GM11168 (cell line): Measurements from ENCODE around the gene MBOAT1.
"Not testable (repeated sequence)": the region's sequence is repeated elsewhere in the genome, so short reads cannot be mapped to it uniquely, and the experiment has no call there.

Experiments
- in situ Hi-C: fragments of 300-500 bp; cut with MboI; formaldehyde crosslinking; loops from one replicate; pipeline ENCODE4 v1.12.0; 2022; ENCODE audit warnings: low sequenced_read_pairs; ENCODE audit not compliant: unreplicated experiment

MBOAT1 gene, protein sequence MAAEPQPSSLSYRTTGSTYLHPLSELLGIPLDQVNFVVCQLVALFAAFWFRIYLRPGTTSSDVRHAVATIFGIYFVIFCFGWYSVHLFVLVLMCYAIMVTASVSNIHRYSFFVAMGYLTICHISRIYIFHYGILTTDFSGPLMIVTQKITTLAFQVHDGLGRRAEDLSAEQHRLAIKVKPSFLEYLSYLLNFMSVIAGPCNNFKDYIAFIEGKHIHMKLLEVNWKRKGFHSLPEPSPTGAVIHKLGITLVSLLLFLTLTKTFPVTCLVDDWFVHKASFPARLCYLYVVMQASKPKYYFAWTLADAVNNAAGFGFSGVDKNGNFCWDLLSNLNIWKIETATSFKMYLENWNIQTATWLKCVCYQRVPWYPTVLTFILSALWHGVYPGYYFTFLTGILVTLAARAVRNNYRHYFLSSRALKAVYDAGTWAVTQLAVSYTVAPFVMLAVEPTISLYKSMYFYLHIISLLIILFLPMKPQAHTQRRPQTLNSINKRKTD

DNA sequence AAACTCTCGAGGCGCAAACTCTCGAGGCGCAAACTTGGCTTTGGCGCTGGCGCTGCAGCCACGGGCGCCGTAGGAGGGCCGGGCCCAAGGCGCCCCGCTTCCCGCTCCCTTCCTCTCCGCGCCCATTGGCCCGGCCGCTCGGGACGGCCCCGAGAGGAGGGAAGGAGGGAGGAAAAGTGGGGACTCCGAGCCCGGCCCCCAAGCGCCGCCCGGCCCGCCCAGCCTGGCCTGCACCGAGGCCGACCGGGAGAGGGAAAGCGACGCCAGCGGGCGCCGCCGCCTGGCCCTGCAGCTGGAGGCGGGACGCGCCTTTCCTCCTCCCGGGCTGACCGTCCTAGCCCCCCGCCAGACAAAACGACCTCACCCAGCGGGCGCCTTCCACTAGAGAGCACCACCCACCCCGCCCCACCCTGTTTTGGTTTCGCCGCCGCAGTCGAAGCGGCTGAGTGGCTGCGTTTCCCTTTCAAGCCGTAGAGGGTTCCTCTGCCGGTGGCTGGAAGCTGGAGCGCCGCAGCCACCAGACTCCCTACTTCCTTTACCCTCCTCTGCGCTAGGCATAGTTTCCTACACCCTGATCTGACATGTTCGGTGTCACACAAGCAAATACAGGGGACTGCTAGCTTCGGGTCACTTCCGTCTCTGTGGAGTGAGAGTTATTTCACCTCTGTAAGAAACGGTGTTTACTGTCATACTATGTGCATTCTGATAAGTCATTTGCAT, at the start of gene MBOAT1:
MBOAT1 (minus strand) TSS at position 78 of the 720 bp plus-strand sequence. CDS start 235 bp downstream, outside the sequence.
- in situ Hi-C loops = no loop called here

DNA sequence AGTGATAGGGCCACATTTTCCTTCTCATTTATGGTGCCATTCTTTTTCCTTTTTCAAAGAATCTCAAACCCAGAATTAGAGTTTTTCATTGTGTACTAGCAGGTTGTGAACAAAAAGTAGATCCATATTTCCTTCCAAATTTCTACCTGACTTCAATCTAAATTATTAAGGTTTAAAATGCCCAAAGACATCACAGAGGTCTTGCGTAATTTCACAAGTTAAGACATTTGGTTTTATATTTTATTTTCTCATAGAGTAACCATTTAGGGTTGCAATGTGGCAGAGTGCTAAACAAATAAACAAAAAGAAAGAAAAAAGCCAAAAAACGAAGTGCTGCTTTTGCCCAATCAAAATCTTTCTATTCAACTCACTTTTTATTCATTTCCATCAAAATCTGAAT, 49.4 kb upstream of the MBOAT1 start:
- in situ Hi-C loops = no loop called here

DNA sequence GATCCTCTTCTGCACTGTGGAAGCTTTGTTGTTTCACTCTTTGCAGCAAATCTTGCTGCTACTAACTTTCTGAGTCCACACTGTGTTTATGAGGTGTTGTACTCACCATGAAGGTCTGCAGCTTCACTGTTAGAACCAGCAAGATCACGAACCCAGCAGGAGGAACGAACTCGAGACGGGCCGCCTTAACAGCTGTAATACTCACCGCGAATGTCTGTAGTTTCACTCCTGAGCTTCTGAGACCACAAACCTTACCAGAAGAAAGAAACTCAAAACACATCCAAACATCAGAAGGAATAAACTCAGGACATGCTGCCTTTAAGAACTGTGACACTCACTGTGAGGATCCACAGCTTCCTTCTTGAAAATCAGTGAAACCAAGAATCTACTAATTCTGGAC, 48.1 kb upstream of the MBOAT1 start:
- in situ Hi-C loops = no loop called here

DNA sequence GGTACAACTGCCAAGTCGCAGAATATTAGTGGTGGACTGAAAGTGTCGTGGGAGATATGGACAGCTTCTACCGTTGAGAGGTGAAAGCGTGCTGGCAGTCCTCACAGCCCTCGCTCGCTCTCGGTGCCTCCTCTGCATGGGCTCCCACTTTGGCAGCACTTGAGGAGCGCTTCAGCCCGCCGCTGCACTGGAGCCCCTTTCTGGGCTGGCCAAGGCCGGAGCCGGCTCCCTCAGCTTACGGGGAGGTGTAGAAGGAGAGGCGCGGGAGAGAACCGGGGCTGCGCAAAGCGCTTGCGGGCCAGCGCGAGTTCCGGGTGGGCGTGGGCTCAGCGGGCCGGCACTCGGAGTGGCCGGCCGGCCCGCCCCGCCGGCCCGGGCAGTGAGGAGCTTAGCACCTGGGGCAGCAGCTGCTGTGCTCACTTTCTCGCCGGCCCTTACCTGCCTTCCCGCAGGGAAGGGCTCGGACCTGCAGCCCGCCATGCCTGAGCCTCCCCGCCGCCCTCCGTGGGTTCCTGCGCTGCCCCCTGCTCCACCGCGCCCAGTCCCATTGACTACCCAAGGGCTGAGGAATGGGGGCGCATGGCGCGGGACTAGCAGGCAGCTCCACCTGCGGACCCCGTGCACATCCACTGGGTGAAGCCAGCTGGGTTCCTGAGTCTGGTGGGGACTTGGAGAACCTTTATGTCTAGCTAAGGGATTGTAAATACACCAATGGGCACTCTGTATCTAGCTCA, 47.2 kb upstream of the MBOAT1 start:
- in situ Hi-C loops = no loop called here

DNA sequence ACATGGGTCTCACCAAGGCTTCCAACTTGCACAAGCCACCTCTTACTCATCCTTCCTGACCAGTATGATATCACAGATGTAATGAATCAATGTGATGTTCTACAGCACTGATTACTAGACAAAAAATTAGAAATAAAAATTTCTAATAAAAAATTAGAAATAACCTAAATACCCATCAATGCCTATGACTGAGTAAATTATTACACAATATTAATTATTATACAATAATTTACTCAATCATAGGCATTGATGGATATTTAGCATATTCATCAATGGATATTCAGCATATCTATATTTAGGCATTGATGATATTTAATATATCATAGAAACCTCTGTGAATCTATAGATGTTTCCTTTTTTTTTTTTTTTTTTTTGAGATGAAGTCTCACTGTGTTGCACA, 43.2 kb upstream of the MBOAT1 start:
- in situ Hi-C loops = no loop called here

DNA sequence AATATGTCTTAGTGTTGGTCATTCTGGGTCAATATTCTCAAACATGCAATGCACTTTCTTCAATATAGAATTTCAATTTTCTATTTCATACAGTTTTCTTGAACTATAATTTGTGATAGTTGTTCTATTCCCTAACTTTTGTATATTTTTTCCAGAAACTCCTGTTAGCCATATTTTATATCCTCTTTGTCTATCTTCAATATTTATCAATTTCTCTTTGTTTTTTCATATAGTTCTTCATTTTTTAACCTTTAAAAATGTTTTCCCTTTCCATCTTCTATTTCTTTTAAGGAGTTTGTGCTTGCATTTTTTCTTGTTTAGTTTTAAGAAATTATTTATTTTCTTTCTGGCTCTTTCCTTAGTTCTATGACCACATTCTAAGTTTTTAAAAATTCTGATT, 42.0 kb upstream of the MBOAT1 start:
- in situ Hi-C loops = no loop called here

DNA sequence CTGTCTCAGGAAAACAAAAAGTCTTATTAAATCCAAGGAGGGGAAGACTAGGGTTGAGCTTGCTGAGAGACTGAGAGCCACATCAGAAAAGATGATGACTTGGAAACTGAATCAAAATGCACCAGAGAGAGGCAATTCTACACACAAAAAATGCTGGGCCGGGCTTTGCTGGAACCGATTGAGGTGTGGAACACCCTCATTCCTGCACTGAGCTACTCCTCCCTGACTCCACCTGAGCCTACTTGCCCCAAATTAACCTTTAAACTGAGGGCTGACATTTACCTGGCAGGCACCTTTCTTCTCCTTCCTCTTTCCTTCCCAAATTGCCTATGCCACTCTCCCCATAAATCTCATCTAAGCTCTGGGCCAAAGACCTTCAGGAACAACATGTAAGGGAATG, 40.8 kb upstream of the MBOAT1 start:
- in situ Hi-C loops = no loop called here

DNA sequence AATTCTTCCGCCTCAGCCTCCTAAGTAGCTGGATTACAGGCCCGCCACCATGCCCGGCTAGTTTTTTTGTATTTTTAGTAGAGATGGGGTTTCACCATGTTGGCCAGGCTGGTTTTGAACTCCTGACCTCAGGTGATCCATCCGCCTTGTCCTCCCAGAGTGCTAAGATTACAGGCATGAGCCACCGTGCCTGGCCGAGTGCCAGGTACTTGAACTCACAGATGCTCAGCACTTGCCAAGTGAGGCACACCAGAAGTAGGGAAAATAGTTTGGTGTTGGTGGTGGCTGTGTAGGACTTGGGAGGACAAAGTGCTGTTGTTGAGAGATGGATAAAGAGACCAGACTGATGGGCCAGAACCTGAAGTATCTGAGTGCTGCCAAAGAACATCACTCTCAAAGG, 40.0 kb upstream of the MBOAT1 start:
- in situ Hi-C loops = no loop called here

DNA sequence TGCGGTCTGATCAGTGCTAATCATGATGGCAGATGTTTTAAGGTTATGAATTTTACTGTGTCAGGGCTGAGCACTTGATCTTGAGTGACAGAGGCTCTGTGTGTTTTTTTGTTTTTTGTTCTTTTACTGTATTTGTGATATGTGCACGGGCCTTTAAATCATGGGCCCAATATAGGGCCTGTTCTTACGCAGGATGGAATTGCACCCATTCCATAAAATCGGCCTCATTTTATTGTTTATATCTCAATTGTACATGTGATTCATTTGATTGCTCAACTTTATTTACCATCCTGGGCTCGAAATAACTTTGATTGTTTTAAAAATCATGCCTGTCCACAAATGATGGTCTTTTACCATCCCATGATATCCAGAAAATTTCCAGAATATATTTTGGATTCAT, 39.3 kb upstream of the MBOAT1 start:
- in situ Hi-C loops = no loop called here

DNA sequence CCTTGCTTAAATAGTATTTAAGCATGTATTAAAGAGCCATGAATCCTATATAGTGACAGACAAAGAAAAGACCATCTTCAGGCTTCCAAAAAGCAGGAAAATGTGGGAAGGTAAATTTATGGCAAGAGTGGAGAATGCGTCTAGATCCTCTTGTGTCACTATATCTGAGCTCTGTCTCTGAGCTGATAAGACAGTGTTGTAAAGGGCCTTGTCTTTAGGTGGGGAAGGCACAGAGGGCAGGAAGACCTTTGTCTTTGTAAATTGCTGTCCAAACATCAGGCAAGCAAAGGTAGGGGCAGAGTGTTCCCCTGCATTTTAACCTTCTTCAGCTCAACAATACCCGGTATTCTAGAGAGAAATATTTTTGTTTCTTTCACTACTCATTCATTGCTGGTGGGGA, 33.9 kb upstream of the MBOAT1 start:
- in situ Hi-C loops = no loop called here

DNA sequence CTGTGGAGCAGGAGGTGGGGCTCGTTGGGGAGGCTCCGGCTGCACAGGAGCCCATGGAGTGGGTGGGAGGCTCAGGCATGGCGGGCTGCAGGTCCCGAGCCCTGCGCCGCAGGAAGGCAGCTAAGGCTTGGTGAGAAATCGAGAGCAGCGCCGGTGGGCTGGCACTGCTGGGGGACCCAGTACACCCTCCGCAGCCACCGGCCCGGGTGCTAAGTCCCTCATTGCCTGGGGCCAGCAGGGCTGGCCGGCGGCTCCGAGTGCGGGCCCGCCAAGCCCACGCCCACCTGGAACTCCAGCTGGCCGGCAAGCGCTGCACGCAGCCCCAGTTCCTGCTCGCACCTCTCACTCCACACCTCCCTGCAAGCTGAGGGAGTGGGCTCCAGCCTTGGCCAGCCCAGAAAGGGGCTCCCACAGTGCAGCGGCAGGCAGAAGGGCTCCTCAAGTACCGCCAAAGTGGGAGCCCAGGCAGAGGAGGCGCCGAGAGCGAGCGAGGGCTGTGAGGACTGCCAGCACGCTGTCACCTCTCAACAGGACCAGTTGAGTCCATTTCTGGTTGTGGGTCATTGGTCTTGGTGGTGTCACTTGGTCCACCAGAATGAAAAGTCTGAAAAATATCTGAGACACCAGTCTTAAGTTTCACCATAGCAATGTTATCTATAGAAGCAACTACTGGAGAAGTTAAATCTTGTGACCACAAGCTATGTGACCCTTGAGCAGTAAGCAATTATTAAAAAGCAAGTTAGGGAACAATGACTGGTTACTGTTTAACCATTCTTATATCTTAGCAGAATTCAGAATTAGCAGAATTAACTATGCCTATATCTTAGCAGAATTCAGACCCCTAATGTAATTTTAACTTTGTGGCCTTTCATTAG, 32.8 kb upstream of the MBOAT1 start:
- in situ Hi-C loops = not testable (repeated sequence)

DNA sequence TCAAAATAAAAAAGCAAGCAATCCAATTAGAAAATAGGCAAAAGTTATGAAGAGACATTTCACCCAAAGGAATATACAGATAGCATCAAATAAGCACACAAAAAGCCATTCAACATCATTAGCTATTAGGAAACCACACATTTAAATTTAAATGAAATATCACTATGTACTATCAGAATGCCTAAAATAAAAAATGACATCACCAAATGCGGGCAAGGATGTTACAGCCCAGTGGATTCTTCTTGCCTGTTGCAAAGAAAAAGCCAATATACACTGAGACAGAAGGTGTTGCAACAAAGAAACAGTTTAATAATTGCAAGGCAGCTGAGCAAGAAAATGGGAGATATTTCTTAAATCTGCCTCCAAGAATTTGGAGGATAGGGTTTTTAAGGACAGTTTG, 31.0 kb upstream of the MBOAT1 start:
- in situ Hi-C loops = no loop called here

DNA sequence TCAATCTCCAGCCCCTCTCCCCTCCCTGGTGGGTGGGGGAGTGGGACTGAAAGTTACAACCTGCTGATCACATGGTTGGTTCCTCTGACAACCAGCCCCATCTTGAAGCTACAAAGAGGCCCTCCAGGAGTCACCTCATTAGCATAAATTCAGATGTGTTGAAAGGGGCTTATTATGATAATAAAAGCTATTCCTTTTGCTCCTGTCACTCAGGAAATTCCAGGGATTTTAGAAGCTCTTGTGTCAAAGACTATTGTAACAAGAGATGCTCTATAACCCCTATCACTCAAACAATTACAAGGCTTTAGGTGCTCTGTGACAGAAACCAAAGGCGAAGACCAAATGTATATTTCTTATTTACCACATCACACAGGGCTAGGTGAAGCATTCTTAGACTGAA, 30.1 kb upstream of the MBOAT1 start:
- in situ Hi-C loops = no loop called here

DNA sequence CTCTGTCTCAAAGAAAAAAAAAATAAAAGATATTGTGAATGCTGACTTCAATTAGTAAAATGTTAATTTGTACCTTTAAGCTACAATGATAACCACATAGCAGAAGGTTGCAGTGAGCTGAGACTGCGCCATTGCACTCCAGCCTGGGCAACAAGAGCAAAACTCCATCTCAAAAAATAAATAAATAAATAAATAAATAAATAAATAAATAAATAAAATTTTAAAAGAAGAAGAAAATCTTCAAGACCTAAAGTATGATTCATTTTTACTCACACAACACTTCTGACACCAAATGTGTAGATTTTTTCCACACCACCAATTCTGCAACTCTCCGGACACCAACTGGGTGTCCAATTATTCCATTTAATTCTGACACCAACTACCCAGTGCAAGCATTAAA, 28.8 kb upstream of the MBOAT1 start:
- in situ Hi-C loops = no loop called here

DNA sequence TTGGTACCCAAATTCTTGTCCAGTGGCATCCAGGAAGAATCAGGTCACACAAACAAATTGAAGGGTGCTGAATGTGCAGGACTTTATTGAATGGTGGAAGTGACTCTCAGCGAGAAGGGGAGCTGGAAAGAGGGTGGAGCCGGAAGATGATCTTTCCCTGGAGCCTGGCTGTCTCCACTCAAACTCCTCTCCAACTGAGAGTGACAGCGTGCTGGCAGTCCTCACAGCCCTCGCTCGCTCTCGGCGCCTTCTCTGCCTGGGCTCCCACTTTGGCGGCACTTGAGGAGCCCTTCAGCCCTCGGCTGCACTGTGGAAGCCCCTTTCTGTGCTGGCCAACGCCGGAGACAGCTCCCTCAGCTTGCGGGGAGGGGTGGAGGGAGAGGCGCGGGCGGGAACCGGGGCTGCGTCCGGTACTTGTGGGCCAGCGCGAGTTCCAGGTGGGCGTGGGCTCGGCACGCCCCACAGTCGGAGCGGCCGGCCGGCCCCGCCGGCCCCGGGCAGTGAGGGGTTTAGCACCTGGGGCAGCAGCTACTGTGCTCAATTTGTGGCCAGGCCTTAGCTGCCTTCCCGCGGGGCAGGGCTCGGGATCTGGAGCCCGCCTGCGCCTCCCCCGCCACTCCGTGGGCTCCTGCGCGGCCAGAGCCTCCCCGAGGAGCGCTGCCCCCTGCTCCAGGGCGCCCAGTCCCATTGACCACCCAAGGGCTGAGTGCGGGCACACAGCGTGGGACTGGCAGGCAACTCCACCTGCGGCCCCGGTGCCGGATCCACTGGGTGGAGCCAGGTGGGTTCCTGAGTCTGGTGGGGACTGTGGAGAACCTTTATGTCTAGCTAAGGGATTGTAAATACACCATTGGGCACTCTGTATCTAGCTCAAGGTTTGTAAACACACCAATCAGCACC, 26.7 kb upstream of the MBOAT1 start:
- in situ Hi-C loops = no loop called here

DNA sequence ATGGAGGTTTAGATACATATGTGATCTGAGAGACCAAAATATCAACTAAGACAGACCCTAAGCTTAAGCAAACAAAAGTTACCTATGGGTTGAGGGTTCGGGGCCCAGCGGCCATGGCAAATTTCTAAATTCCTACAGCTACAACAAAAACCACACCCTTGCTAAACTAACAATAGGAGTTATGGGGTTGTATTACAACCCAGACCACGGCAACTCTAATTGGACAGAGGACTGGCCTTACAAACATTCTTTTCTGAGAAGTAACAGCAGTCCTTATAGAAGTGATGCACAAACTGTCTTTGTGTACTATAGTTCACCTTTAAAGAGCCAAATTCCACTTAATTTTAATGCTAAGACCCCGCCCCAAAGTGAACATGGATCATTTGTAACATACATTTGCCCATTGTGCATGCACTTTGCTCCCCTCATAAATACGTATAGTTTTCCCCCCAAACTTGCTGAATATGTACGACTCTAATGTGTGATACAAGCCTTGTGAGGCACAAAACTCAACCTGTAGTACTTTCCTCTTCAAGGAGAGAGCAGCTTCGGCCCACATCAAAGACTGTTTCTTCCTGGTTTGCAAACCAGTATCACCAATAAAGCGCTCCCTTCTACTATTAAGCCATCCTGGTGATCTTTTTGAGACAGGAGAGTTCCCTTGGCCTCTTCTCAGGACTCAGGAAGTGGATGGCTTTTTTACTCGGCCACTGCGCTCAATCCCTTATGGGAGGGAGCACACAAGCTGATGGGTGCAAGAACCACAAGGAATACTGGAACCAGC, 25.6 kb upstream of the MBOAT1 start:
- in situ Hi-C loops = no loop called here

DNA sequence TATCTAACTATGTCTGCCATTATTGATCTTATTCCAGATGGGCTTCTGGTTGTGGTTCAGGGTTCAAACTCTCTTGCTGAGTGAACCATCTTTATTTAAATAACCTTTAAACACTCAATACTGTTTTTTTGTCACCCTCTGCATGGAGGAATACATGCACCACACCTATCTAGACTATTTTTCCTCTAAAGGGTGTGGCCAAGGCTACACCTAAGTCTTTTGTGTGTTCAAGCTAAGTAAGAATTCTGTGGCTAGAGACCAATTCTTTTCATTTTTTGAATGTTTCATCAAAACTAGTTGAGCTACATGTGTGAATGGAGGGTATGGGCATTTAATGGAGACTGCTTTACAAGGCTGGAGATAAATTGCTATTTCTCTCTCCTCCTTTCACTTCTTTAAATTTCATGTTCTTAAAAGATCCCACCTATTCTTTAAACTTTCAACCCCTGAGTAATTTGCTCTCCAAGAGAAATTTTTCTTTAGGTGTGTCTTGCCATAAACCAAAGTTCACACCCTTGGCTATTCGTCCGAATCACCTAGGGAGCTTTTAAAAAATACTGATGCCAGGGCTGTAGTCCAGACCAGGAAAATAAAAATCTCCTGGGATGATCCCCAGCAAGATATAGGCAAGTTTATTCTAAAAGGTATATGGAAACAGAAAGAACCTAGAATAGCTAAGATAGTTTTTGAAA, 24.8 kb upstream of the MBOAT1 start:
- in situ Hi-C loops = no loop called here

DNA sequence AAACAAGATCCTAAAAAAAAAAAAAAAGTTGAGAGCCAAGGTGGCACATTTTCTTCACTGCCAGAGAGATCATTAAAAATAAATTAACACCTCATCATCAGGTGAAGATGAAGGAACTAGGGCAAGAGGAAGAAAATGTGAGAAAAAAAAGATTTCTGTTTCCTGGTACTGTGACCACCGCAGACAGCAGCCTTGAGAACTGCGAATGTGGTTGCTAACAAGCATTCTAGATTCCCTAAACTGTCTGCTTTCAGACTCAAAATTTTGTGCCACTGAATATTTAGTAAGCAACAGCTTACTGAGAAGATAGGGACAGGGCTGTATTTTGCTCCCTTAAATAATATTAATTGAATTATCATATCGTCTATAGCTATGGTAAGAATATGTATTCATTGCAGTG, 24.1 kb upstream of the MBOAT1 start:
- in situ Hi-C loops = no loop called here
